GM23248 (cell line): ENCODE measurements around the gene TLL2. TPM values are rescaled to one million over a fixed set of nuclear protein-coding genes. Genes with fewer than 3 reads are reported as not detected.

Experiments used
- DNase-seq: peaks from one replicate; pipeline ENCODE4 v3.0.0-alpha.2; 2015
- H2AFZ ChIP-seq: fragments of 200-600 bp; sonication (generic); 2 replicates; pipeline ENCODE4 v1.6.1; 2016; ENCODE audit warnings: antibody characterized with exemption
- H3F3A ChIP-seq: fragments of 200-600 bp; sonication (generic); 2 replicates; pipeline ENCODE4 v1.6.1; 2016; ENCODE audit warnings: mild to moderate bottlenecking, antibody characterized with exemption, mixed run types; ENCODE audit not compliant: insufficient read depth
- H3K27ac ChIP-seq: fragments of 200-600 bp; sonication (generic); 2 replicates; pipeline ENCODE4 v1.5.1; 2016; ENCODE audit warnings: mild to moderate bottlenecking
- H3K27me3 ChIP-seq: fragments of 200-600 bp; sonication (generic); replicated peaks from 2 replicates; pipeline ENCODE4 v1.6.1; 2016; ENCODE audit warnings: mild to moderate bottlenecking; ENCODE audit not compliant: insufficient read depth
- H3K36me3 ChIP-seq: fragments of 200-600 bp; sonication (generic); 2 replicates; pipeline ENCODE4 v1.6.1; 2016; ENCODE audit warnings: low read depth, mild to moderate bottlenecking
- H3K4me1 ChIP-seq: fragments of 200-600 bp; sonication (generic); 2 replicates; pipeline ENCODE4 v1.6.1; 2016; ENCODE audit warnings: mild to moderate bottlenecking; ENCODE audit not compliant: insufficient read depth
- H3K4me2 ChIP-seq: fragments of 200-600 bp; sonication (generic); one replicate; pipeline ENCODE4 v1.6.1; 2016; ENCODE audit warnings: mild to moderate bottlenecking; ENCODE audit not compliant: unreplicated experiment
- H3K4me3 ChIP-seq: fragments of 200-600 bp; sonication (generic); 2 replicates; pipeline ENCODE4 v1.5.1; 2016; ENCODE audit warnings: mild to moderate bottlenecking
- H3K79me2 ChIP-seq: fragments of 200-600 bp; sonication (generic); 2 replicates; pipeline ENCODE4 v1.6.1; 2016; ENCODE audit warnings: mild to moderate bottlenecking; ENCODE audit not compliant: insufficient read depth
- H3K9ac ChIP-seq: fragments of 200-600 bp; sonication (generic); 2 replicates; pipeline ENCODE4 v1.6.1; 2016; ENCODE audit warnings: mild to moderate bottlenecking
- H3K9me2 ChIP-seq: fragments of 200-600 bp; sonication (generic); 2 replicates; pipeline ENCODE4 v1.6.1; 2016; ENCODE audit warnings: mixed run types, mild to moderate bottlenecking, moderate library complexity; ENCODE audit not compliant: insufficient read depth
- H3K9me3 ChIP-seq: fragments of 200-600 bp; sonication (generic); one replicate; pipeline ENCODE4 v1.6.1; 2017; ENCODE audit warnings: low read depth
- H4K20me1 ChIP-seq: fragments of 200-600 bp; sonication (generic); 2 replicates; pipeline ENCODE4 v1.6.0; 2016; ENCODE audit not compliant: insufficient read depth
- EZH2 ChIP-seq: fragments of 200-600 bp; sonication (generic); IDR thresholded peaks from 2 replicates; pipeline ENCODE4 v1.6.1; 2018; ENCODE audit warnings: antibody characterized with exemption, mild to moderate bottlenecking; ENCODE audit not compliant: insufficient read depth, poor library complexity, severe bottlenecking
- EZH2phosphoT487 ChIP-seq: fragments of 200-600 bp; sonication (generic); IDR thresholded peaks from 2 replicates; pipeline ENCODE4 v1.6.1; 2018; ENCODE audit warnings: antibody characterized with exemption, moderate library complexity, mild to moderate bottlenecking, low read depth; ENCODE audit not compliant: insufficient read depth
- WGBS, 2 experiments: methylation state at CpG; one replicate each; pipeline ENCODE4 v1.1.6; 2015 to 2017; ENCODE audit warnings: low lambda C conversion rate in 2 of 2, low coverage in 1 of 2; ENCODE audit errors: missing lambda C conversion rate in 2 of 2; 5-methylcytosine and 5-hydroxymethylcytosine counted together
- in situ Hi-C: fragments of 300-500 bp; cut with MboI; formaldehyde crosslinking; loops from 2 replicates; pipeline ENCODE4 v1.15.0; 2020
- polyA plus RNA-seq: library from polyadenylated mRNA; unstranded; fragments of >200 nt; fragmentation: Nextera tagmentation; extraction: Ambion mirVana; gene quantifications from 2 replicates; pipeline ENCODE4 v1.2.1, GENCODE V29; 2016
- total RNA-seq: library from RNA; depleted of rRNA; stranded (reverse); fragments of >200 nt; shearing (Covaris generic); gene quantifications from 2 replicates; pipeline ENCODE4 v1.2.3, GENCODE V29; 2014

The TLL2 gene
- total and polyA plus RNA-seq, 2 experiments from 2014 or later = 0.43 to 0.71 TPM

GRCh38 chr10:96452494-96453153, 61.1 kb downstream of the TLL2 start:
- WGBS, 2 experiments = 30 to 34% methylated on average over 7 of the region's 7 CpGs
- Histone ChIP-seq H3K27me3 (no peaks in the 10 kb centered on the region; the same call in 1 of the 2 replicates), H3K4me3 (no peak overlapping the region), H3K4me2 (no peak overlapping the region), H3K9me3 (no peaks in the 10 kb centered on the region), H3K79me2 (no peaks in the 10 kb centered on the region), H3K9me2 (no peaks in the 10 kb centered on the region), H3K36me3 (no peaks in the 10 kb centered on the region), H2AFZ (no peak overlapping the region), H3F3A (no peaks in the 10 kb centered on the region), H4K20me1 (no peaks in the 10 kb centered on the region), H3K9ac (no peak overlapping the region), H3K4me1 (no peaks in the 10 kb centered on the region), H3K27ac (no peak overlapping the region)
- in situ Hi-C loops = no loop called here
- DNase-seq = no peak
- no peak for TF ChIP-seq EZH2phosphoT487
- TF ChIP-seq EZH2 = no peak

GRCh38 chr10:96450529-96451207, 63.1 kb downstream of the TLL2 start:
- Histone ChIP-seq H4K20me1 (no peaks in the 10 kb centered on the region), H2AFZ (no peak overlapping the region), H3K4me3 (no peak overlapping the region), H3K27ac (no peak overlapping the region), H3F3A (no peaks in the 10 kb centered on the region), H3K9me3 (no peaks in the 10 kb centered on the region), H3K9ac (no peak overlapping the region), H3K4me2 (no peak overlapping the region), H3K9me2 (no peaks in the 10 kb centered on the region), H3K79me2 (no peaks in the 10 kb centered on the region), H3K36me3 (no peaks in the 10 kb centered on the region), H3K27me3 (peaks cover 1% of the 10 kb centered on the region; the same call in 1 of the 2 replicates), H3K4me1 (no peaks in the 10 kb centered on the region)
- in situ Hi-C loops = no loop called here
- no peak for TF ChIP-seq EZH2phosphoT487
- no peak for TF ChIP-seq EZH2
- DNase-seq = no peak
- 48 to 50% methylated on average over 12 of the region's 12 CpGs for WGBS, 2 experiments

- 46 to 59% methylated on average over 4 of the region's 4 CpGs for WGBS, 2 experiments
- no peaks in the 10 kb centered on the region for H3K36me3 ChIP-seq
- H3K9me3 ChIP-seq = no peaks in the 10 kb centered on the region
- no peak overlapping the region for H2AFZ ChIP-seq
- H4K20me1 ChIP-seq = no peaks in the 10 kb centered on the region
- no peak overlapping the region for H3K4me2 ChIP-seq
- H3K27ac ChIP-seq = no peak overlapping the region
- no peak overlapping the region for H3K9ac ChIP-seq
- DNase-seq = no peak
- H3K9me2 ChIP-seq = no peaks in the 10 kb centered on the region
- no peaks in the 10 kb centered on the region for H3F3A ChIP-seq
- in situ Hi-C loops = no loop called here
- no peak overlapping the region for H3K4me3 ChIP-seq
- TF ChIP-seq EZH2phosphoT487 (no peak), EZH2 (no peak)
- H3K27me3 ChIP-seq = peaks cover 4% of the 10 kb centered on the region; the same call in 1 of the 2 replicates
- H3K4me1 ChIP-seq = no peaks in the 10 kb centered on the region
- H3K79me2 ChIP-seq = no peaks in the 10 kb centered on the region
These were observed 65.2 kb downstream of the TLL2 start for GRCh38 chr10:96448558-96448957.

GRCh38 chr10:96448021-96448457, 65.7 kb downstream of the TLL2 start:
- WGBS, 2 experiments = 64 to 72% methylated on average over 15 of the region's 15 CpGs
- no peaks in the 10 kb centered on the region for H3K9me3 ChIP-seq
- H3K4me3 ChIP-seq = no peak overlapping the region
- no peak overlapping the region for H3K27ac ChIP-seq
- no peak for DNase-seq
- no peaks in the 10 kb centered on the region for H3K4me1 ChIP-seq
- H3K36me3 ChIP-seq = no peaks in the 10 kb centered on the region
- H3K27me3 ChIP-seq = peaks cover 4% of the 10 kb centered on the region; the same call in 1 of the 2 replicates
- in situ Hi-C loops = no loop called here
- H3K4me2 ChIP-seq = no peak overlapping the region
- no peak overlapping the region for H3K9ac ChIP-seq
- no peak for TF ChIP-seq EZH2phosphoT487
- TF ChIP-seq EZH2 = no peak
- no peaks in the 10 kb centered on the region for H3K79me2 ChIP-seq
- H3F3A ChIP-seq = no peaks in the 10 kb centered on the region
- H4K20me1 ChIP-seq = no peaks in the 10 kb centered on the region
- H2AFZ ChIP-seq = no peak overlapping the region
- no peaks in the 10 kb centered on the region for H3K9me2 ChIP-seq
